OCI-LY3 (cell line): ENCODE measurements around the gene COQ9.
"Not testable (repeated sequence)": the region's sequence is repeated elsewhere in the genome, so short reads cannot be mapped to it uniquely, and the experiment has no call there.

ENCODE experiments used
- H2AFZ ChIP-seq: fragments of 200-600, 300-600 bp; shearing (Covaris generic); 2 replicates; pipeline ENCODE4 v1.6.0; 2014; ENCODE audit warnings: antibody characterized with exemption, low read depth, low read length
- H3K27ac ChIP-seq: fragments of 200-600, 300-600 bp; sonication (generic); 2 replicates; pipeline ENCODE4 v1.5.1; 2014; ENCODE audit warnings: mild to moderate bottlenecking, low read length, moderate library complexity, mixed read lengths
- H3K27me3 ChIP-seq: fragments of 200-600, 300-600 bp; sonication (generic); 2 replicates; pipeline ENCODE4 v1.6.1; 2014; ENCODE audit warnings: low read depth, low read length, mixed read lengths
- H3K36me3 ChIP-seq: fragments of 200-600, 300-600 bp; sonication (generic); replicated peaks from 2 replicates; pipeline ENCODE3; 2014; ENCODE audit warnings: low read depth, low read length, mixed read lengths
- H3K4me1 ChIP-seq: fragments of 300-600, 200-600 bp; sonication (generic); 2 replicates; pipeline ENCODE4 v1.6.1; 2014; ENCODE audit warnings: low read length, mixed read lengths
- H3K4me2 ChIP-seq: fragments of 200-600, 300-600 bp; sonication (generic); 2 replicates; pipeline ENCODE4 v1.6.1; 2014; ENCODE audit warnings: low read length, mixed read lengths
- H3K4me3 ChIP-seq: fragments of 300-600, 200-600 bp; sonication (generic); 2 replicates; pipeline ENCODE4 v1.5.1; 2014; ENCODE audit warnings: antibody characterized with exemption, mild to moderate bottlenecking, low read length, moderate library complexity
- H3K79me2 ChIP-seq: fragments of 300-600, 200-600 bp; shearing (Covaris generic); 2 replicates; pipeline ENCODE4 v1.6.1; 2014; ENCODE audit warnings: mild to moderate bottlenecking, low read length, mixed read lengths
- H3K9ac ChIP-seq: fragments of 300-600, 200-600 bp; shearing (Covaris generic); 2 replicates; pipeline ENCODE4 v1.6.0; 2014; ENCODE audit warnings: mild to moderate bottlenecking, low read length, moderate library complexity
- H3K9me3 ChIP-seq: fragments of 200-600, 300-600 bp; shearing (Covaris generic); 2 replicates; pipeline ENCODE4 v1.6.1; 2014; ENCODE audit warnings: low read length, mixed read lengths; ENCODE audit not compliant: insufficient read depth
- H4K20me1 ChIP-seq: fragments of 200-600, 300-600 bp; sonication (generic); 2 replicates; pipeline ENCODE4 v1.6.1; 2016; ENCODE audit warnings: low read length, mixed read lengths; ENCODE audit not compliant: insufficient read depth
- CTCF ChIP-seq: fragments of 200-600, 300-600 bp; sonication (generic); IDR thresholded peaks from 2 replicates; pipeline ENCODE4 v1.5.1; 2014; ENCODE audit warnings: antibody characterized with exemption, low read length, low read depth
- EZH2phosphoT487 ChIP-seq: fragments of 200-600 bp; shearing (Covaris generic); IDR thresholded peaks from 2 replicates; pipeline ENCODE4 v1.6.1; 2018; ENCODE audit warnings: antibody characterized with exemption, mixed run types, low read depth

Gene COQ9

GRCh38 chr16:57432989-57433388 is 14.3 kb upstream of the COQ9 start:
- no peaks in the 10 kb centered on the region for H3K4me1 ChIP-seq
- no peaks in the 10 kb centered on the region for H3K27me3 ChIP-seq
- H3K4me2 ChIP-seq: no peak overlapping the region
- TF ChIP-seq CTCF (no peak), EZH2phosphoT487 (no peak)
- H3K79me2 ChIP-seq: no peaks in the 10 kb centered on the region
- no peaks in the 10 kb centered on the region for H4K20me1 ChIP-seq
- no peaks in the 10 kb centered on the region for H3K9me3 ChIP-seq
- H3K4me3 ChIP-seq: no peak overlapping the region
- peaks cover 51% of the 10 kb centered on the region for H3K36me3 ChIP-seq
- no peak overlapping the region for H2AFZ ChIP-seq
- no peak overlapping the region for H3K27ac ChIP-seq
- H3K9ac ChIP-seq: no peak overlapping the region

- H3K4me3 ChIP-seq: no peak overlapping the region
- no peaks in the 10 kb centered on the region for H3K79me2 ChIP-seq
- H3K27me3 ChIP-seq: no peaks in the 10 kb centered on the region
- TF ChIP-seq CTCF (no peak), EZH2phosphoT487 (no peak)
- no peak overlapping the region for H3K9ac ChIP-seq
- no peaks in the 10 kb centered on the region for H3K4me1 ChIP-seq
- no peaks in the 10 kb centered on the region for H4K20me1 ChIP-seq
- H3K9me3 ChIP-seq: no peaks in the 10 kb centered on the region
- no peak overlapping the region for H3K27ac ChIP-seq
- no peak overlapping the region for H2AFZ ChIP-seq
- no peak overlapping the region for H3K4me2 ChIP-seq
- peaks cover 50% of the 10 kb centered on the region for H3K36me3 ChIP-seq
Observed at GRCh38 chr16:57434003-57434402, 13.3 kb upstream of the COQ9 start.

DNA sequence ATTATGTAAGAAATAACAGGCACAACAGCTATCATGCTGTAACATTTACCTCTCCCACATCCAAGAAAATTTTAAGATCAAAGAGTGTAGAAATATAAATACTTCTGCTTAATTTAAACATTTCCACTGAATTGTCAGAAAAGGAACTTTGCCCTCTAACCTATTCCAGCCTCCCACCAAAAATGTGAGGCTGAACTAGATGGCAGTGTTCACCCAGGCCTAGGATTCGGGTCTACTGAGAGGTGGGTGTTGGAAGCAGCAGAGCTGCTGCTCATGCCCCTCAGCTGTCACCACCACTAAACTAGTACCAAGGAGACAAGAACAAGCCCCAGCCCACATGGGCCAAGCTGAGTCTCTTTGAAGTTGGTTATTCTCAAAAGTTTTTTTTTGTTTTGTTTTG is 11.4 kb upstream of the COQ9 start:
- no peak overlapping the region for H3K4me2 ChIP-seq
- H3K36me3 ChIP-seq: peaks cover 44% of the 10 kb centered on the region
- no peaks in the 10 kb centered on the region for H3K9me3 ChIP-seq
- H3K79me2 ChIP-seq: no peaks in the 10 kb centered on the region
- H2AFZ ChIP-seq: no peak overlapping the region
- no peaks in the 10 kb centered on the region for H4K20me1 ChIP-seq
- no peaks in the 10 kb centered on the region for H3K4me1 ChIP-seq
- H3K27me3 ChIP-seq: no peaks in the 10 kb centered on the region
- no peak overlapping the region for H3K27ac ChIP-seq
- no peak overlapping the region for H3K4me3 ChIP-seq
- TF ChIP-seq CTCF (no peak), EZH2phosphoT487 (no peak)
- H3K9ac ChIP-seq: no peak overlapping the region

DNA sequence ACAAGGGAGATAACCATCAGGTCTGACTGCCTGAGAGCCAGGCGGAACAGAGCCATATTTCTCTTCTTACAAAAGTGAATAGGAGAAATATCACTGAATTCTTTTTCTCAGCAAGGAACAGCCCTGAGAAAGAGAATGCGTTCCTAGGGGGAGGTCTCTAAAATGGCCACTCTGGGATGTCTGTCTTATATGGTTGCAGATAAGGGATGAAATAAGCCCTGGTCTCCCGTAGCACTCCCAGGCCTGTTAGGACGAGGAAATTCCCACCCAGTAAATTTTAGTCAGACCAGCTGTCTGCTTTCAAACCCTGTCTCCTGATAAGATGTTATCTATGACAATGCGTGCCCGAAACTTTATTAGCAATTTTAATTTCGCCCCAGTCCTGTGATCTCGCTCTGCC is 7.3 kb upstream of the COQ9 start:
- H3K27me3 ChIP-seq, H2AFZ ChIP-seq, H3K4me1 ChIP-seq, H3K9me3 ChIP-seq, H3K9ac ChIP-seq, H3K4me3 ChIP-seq, H3K27ac ChIP-seq, H4K20me1 ChIP-seq, H3K4me2 ChIP-seq: not testable (repeated sequence)
- Histone ChIP-seq H3K36me3 (peaks cover 18% of the 10 kb centered on the region), H3K79me2 (peaks cover 17% of the 10 kb centered on the region)

- H4K20me1 ChIP-seq, H3K4me1 ChIP-seq, H2AFZ ChIP-seq, H3K9me3 ChIP-seq, H3K27ac ChIP-seq, H3K4me2 ChIP-seq, H3K9ac ChIP-seq, H3K4me3 ChIP-seq, H3K27me3 ChIP-seq: not testable (repeated sequence)
- Histone ChIP-seq H3K79me2 (peaks cover 23% of the 10 kb centered on the region), H3K36me3 (peaks cover 15% of the 10 kb centered on the region)
Observed at GRCh38 chr16:57440551-57440950, 6.7 kb upstream of the COQ9 start.
